ENCODE data around the gene NR1H2.

NR1H2 gene

GRCh38 chr19:50394017-50394416, 17.8 kb downstream of the NR1H2 start:
- TF ChIP-seq CTCF (conservative IDR thresholded peaks at IDR 0.05), result no peak
- H3K27ac ChIP-seq, result no peak overlapping the region

GRCh38 chr19:50398675-50399367, 22.6 kb downstream of the NR1H2 start:
- no peak for TF ChIP-seq CTCF (conservative IDR thresholded peaks at IDR 0.05)
- H3K27ac ChIP-seq, result no peak overlapping the region

- no peak overlapping the region for H3K27ac ChIP-seq
- no peak for TF ChIP-seq CTCF (conservative IDR thresholded peaks at IDR 0.05)
These were observed 23.1 kb downstream of the NR1H2 start for GRCh38 chr19:50399368-50399745.

GRCh38 chr19:50401605-50402450, 25.6 kb downstream of the NR1H2 start:
- H3K27ac ChIP-seq, result no peak overlapping the region
- no peak for TF ChIP-seq CTCF (conservative IDR thresholded peaks at IDR 0.05)

GRCh38 chr19:50402544-50403301, 26.5 kb downstream of the NR1H2 start:
- no peak overlapping the region for H3K27ac ChIP-seq
- TF ChIP-seq CTCF (conservative IDR thresholded peaks at IDR 0.05), result no peak

- no peak overlapping the region for H3K27ac ChIP-seq
- TF ChIP-seq CTCF (conservative IDR thresholded peaks at IDR 0.05), result no peak
These were observed 30.0 kb downstream of the NR1H2 start for GRCh38 chr19:50406156-50406820.
